ENCODE results near the gene GUCY1A1.

Gene GUCY1A1

DNA sequence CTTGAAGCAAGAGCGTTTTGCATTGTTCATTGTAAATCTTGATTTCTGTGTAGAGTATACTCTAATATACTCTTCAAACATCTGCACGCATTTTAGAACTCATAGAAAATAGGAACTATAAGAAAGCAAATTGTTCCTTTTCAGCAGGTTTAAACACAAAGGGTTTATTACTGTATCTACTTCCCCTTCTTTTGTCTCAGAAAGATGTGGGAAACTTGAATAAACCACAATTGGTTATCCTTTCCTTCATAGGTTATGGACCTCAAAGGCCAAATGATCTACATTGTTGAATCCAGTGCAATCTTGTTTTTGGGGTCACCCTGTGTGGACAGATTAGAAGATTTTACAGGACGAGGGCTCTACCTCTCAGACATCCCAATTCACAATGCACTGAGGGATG, 46.2 kb downstream of the GUCY1A1 start:
- no peak for TF ChIP-seq ZFX (IDR thresholded peaks at IDR 0.05; ENCODE audit: borderline replicate concordance)
- TF ChIP-seq CTCF (IDR thresholded peaks at IDR 0.05): no peak
- H3K27ac ChIP-seq: no peak overlapping the region

DNA sequence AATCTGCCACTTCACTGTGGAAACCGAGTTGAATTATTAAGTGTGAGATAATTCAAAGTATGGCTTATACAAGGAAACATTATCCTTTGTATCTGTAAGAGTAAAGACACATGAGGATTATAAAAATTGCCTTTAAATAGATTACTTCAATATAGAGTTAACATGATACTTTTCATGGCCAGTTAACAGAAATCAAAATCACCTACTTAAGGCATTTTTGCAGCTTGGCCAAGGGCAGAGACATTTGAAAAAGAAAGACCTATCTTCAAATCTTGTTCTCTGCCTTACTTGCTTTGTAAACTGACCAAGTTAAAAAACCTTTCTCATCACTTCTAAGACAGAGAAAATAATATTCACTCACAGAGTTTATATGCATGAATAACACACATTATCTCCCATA, 47.3 kb downstream of the GUCY1A1 start:
- no peak for TF ChIP-seq CTCF (IDR thresholded peaks at IDR 0.05)
- no peak for TF ChIP-seq ZFX (IDR thresholded peaks at IDR 0.05; ENCODE audit: borderline replicate concordance)
- no peak overlapping the region for H3K27ac ChIP-seq

DNA sequence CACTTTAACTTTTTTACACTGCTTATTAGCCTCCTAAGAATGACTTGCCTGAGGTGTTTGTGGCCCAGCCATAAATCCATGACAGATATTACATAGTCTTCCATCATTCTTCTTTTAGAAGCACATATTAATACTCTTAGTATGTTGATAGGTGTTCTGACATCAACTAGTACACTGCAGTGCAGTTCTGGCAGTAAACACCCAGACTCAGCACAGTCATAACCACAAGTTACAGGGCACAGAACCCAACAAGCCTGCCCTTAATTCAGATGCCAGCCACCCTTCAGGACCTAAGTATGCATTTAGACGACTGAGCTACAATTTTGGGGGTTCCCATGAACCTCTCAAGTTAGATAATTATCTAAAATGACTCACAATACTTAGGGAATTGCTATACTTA, 55.7 kb downstream of the GUCY1A1 start:
- TF ChIP-seq CTCF (IDR thresholded peaks at IDR 0.05) (no peak), ZFX (IDR thresholded peaks at IDR 0.05; ENCODE audit: borderline replicate concordance) (no peak)
- H3K27ac ChIP-seq: no peak overlapping the region

- no peak overlapping the region for H3K27ac ChIP-seq
- TF ChIP-seq ZFX (IDR thresholded peaks at IDR 0.05; ENCODE audit: borderline replicate concordance) (no peak), CTCF (IDR thresholded peaks at IDR 0.05) (no peak)
Observed at GRCh38 chr4:155722816-155723499, 56.3 kb downstream of the GUCY1A1 start.

DNA sequence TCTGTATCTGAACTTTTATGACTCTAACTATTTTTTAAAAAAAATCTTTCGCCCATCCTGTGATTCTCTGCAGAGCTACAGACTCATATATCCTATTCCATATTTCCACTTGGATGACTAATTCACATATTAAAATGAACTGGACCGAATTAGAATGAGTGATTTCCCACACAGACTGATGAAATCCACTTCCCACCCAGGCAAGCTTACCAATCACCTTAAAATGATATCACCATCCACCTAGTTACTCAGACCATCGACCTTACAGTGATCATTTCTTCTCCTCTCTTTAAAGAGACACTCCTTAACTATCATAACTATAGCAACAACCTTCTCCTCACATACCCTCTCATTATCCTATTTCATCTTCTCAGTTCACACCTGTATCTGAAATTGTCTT, 58.1 kb downstream of the GUCY1A1 start:
- no peak overlapping the region for H3K27ac ChIP-seq
- no peak for TF ChIP-seq ZFX (IDR thresholded peaks at IDR 0.05; ENCODE audit: borderline replicate concordance)
- no peak for TF ChIP-seq CTCF (IDR thresholded peaks at IDR 0.05)

GRCh38 chr4:155734065-155734464, 67.4 kb downstream of the GUCY1A1 start:
- TF ChIP-seq ZFX (IDR thresholded peaks at IDR 0.05; ENCODE audit: borderline replicate concordance) (no peak), CTCF (IDR thresholded peaks at IDR 0.05) (no peak)
- H3K27ac ChIP-seq: no peak overlapping the region

DNA sequence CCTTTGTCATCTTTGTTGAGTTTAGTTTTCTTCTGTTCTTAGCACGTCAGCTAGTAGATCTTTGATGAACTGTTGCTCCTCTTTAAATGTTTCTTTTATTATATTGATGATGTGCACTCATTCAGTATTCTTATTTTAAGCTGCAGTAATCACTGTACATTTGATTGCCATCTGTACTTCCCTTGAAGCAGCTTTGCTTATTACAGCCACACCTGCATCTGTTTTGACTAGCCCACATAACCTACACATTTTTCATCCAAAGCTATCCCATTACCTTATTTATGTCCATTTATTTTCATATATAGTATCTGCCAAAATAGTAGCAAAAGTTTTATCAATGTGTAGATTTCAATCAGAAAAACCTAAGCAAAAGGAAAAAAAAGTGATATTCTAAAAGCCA, 68.3 kb downstream of the GUCY1A1 start:
- H3K27ac ChIP-seq: no peak overlapping the region
- TF ChIP-seq ZFX (IDR thresholded peaks at IDR 0.05; ENCODE audit: borderline replicate concordance) (no peak), CTCF (IDR thresholded peaks at IDR 0.05) (no peak)
